HG03066 (cell line): ENCODE results near the gene PLA2G2D.
"Not testable (repeated sequence)": the region's sequence is repeated elsewhere in the genome, so short reads cannot be mapped to it uniquely, and the experiment has no call there.

Experiments used
- ATAC-seq: cut with Tn5 transposase; IDR thresholded peaks from one replicate; pipeline ENCODE4 v1.9.1; 2021; ENCODE audit warnings: low read depth; ENCODE audit not compliant: unreplicated experiment

Gene PLA2G2D

GRCh38 chr1:20143734-20144565 is 24.6 kb upstream of the PLA2G2D start:
- ATAC-seq, result no peak

DNA sequence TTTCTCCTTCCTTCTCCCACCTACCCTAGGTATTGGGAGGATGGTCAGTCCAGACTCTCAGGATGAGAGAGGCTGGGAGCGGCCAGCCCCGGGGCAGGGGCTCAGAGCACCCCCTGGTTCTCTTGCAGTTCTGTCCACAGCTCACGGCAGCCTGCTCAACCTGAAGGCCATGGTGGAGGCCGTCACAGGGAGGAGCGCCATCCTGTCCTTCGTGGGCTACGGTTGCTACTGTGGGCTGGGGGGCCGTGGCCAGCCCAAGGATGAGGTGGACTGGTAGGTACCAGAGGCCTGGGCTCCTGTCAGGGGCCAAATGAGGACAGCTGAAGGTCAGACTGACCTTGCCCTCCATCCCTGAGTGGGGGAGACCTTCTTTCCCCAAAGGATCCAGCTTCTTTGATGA is 24.0 kb upstream of the PLA2G2D start:
- ATAC-seq, result no peak

- ATAC-seq, result no peak
Observed at GRCh38 chr1:20142001-20142710, 22.8 kb upstream of the PLA2G2D start.

GRCh38 chr1:20141466-20141865 is 22.1 kb upstream of the PLA2G2D start:
- ATAC-seq, result no peak

DNA sequence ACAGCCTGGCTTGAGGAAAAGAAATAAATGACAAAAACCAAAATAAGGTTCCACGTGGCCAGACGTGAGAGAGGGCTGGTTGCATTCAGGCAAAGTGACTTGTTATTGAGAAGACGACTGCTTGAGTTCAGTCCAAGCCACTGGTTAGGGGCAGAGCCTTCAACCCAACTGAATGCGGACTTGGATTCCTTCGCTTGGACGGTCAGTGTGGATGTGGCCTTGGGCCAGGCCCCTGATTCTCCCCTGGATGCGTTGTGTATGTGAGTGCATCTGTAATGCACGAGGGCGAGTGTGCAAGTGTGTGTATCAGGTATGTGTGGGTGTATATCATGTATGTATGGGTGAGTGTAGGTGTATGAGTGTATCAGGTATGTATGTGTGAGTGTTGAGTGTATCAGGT is 21.7 kb upstream of the PLA2G2D start:
- no peak for ATAC-seq

DNA sequence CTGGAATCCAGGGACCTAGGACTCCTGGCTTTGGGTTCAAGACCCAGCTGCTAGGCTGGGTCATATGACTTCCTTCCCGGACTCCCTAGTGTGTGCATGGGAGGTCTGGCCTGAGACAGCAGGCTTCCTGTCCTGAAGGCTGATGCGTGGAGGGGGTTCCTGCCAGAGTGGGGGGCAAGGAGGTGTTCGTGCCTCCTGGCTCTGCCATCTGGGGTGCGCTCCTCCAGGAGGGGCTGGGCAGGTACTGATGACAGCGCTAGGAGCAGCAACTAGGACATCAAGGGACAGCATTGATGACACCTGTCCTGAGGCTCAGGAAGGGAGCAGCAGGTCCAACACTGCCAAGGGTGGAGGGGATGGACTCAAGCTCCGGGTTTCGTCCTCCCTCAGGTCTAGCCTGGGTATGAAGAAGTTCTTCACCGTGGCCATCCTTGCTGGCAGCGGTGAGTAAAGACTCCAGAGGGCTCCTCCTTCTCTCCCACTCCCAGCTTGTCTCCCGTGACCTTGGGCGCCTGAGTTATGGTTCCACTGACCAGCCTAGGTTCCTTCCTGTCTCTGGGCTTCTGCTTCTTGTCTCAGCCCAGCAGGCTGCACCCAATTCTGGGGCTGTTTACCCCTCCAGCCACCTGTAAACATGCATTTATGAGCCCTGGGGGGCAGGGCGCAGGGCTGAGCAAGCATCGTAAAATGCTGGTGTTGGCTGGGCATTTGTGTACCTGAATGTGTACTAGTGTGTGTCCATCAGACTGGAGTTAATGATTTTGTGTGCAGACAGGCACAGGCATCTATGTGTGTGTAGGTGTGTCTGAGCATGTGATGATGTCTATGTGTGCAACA is 20.7 kb upstream of the PLA2G2D start:
- ATAC-seq, result no peak

GRCh38 chr1:20138961-20139550 is 19.7 kb upstream of the PLA2G2D start, which contains the start of gene PLA2G2F:
PLA2G2F (plus strand) TSS chr1:20139323; CDS start chr1:20139428, 105 bp downstream.
- ATAC-seq, result no peak

- ATAC-seq, result no peak
Observed at GRCh38 chr1:20138346-20138745, 19.0 kb upstream of the PLA2G2D start.

DNA sequence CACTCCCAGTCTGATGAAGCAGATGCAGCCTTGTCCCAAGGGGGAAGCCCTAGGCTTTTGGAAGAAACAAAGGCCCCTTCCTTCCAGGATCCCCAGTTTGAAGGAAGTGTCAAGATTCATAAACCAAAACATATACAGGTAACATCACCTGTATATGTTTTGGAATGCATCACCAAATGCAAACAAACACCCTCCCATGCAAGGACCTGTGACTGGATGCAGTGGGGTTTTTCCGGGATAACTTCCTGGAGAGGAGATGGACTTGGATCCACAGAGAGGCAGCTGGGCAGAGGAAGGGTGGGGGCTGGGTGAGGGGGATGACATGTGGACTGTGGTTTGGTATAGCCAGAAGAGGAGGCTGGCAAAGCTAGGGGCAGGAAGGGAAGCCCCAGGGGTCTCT is 18.3 kb upstream of the PLA2G2D start:
- ATAC-seq, result no peak

DNA sequence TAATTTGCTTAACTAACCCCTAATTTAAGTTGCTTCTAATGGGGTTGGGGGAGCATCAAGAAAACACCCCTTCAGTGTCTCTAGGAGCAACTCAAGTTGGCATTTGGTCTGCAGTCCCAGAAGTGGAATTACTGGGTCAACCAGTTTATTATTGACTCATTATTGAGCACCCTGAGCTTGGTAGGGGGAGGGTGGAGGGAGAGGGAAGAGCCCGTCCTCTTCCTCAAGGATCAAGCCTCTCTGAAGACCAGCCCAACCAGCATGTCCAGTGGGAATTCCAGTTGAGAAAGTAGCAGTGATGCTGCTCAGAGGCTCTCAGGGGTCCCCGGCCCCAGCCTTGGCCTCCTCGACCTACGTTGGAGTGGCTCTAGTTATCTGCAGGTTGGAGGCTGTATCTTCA is 17.7 kb upstream of the PLA2G2D start:
- no peak for ATAC-seq

DNA sequence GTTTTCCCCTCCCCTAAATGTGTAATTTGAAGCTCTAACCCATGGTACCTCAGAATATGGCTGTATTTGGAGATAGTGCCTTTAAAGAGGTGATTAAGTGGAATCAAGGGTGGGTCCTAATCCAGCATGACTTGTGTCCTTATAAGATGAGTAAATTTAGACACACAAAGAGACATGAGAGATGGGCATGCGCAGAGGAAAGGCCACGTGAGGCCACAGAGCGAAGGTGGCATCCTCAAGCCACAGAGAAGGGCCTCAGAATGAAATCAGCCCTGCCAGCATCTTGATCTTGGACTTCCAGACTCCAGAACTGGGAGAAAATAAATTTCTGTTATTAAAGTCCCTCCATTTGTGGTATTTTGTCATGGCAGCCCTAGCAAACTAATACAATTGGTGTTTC is 16.9 kb upstream of the PLA2G2D start:
- ATAC-seq, result no peak

DNA sequence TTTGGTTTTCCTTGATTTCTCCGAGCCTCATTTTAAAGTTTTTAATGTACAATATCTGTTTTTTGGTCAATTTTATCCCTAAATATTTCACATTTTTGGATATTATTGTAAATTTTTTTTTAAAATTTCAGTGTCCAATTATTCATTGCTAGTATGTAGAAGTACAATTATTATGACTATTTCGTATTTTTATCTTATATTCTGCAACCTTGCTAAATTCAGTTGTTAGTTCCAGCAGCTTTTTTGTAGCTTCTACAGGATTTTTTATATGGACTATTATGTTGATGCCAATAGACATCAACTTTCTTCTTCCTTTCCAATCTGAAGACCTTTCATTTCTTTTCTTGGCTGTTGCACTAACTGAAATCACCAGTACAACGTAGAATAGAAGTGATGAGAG is 15.7 kb upstream of the PLA2G2D start:
- no peak for ATAC-seq

DNA sequence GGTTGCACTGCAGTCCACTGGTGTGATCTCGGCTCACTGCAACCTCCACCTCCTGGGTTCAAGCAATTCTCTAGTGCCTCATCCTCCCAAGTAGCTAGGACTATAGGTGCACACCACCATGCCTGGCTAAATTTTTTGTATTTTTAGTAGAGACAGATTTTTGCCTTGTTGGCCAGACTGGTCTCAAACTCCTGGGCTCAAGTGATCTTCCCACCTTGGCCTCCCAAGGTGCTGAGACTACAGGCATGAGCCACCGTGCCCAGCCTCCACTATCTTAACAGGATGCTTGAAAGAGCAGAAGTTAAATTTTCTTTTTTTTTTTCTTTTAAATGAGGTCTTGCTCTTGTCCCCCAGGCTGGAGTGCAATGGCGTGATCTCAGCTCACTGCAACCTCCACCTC is 11.2 kb upstream of the PLA2G2D start:
- ATAC-seq, result not testable (repeated sequence)

GRCh38 chr1:20126806-20127440 is 7.6 kb upstream of the PLA2G2D start:
- ATAC-seq, result no peak

DNA sequence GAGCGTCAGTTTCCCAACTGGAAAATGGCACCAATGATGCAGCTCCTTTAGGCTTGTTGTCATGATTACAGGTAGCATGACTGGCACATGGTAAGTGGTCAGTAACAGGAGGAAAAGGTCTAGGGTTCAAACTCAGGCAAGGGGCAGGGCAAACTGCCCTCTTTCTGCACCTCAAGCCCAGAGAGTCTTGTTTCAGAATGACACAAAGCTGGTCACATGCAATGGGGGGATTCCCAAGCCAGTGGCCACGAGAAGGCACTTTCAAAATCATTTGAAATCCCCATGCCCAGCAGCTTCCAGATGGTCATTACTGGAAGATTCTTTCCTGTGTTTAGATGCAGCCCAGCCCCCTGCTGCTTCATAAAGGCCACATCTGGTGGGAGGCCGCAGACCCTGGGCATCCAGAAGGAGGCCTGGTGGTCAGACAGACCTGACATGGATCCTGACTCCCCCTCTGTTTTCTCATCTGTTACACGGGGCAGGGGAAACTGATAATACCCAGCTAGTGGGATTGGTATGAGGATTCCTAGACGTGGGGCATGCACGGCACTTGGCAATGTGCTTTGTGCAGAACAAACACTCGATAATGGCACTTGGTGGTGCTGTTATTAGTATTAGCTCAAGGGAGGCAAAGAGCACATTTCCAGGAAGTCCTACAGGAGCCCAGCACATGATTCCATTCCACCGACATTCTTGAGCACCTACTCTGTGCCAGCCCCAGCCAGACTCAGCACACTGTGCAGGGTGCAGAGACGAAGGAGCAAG is 6.9 kb upstream of the PLA2G2D start:
- no peak for ATAC-seq

DNA sequence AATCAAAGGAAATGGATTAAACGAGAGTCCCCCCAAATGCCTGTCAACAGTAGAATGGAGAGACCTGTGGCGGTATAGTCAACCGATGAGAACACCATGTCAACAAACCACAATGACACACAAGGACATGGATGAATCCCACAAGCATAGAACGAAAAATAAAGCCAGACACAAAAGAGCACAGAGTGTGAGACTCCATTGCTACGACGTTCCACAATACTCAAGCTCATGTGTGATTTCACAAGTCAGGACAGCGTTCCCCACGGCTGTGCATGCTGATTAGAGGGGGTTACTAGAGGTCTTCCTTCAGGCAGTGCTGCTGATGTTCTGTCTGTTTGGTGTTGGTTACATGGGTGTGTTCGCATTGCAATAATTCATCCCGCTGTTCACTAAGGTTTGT is 5.8 kb upstream of the PLA2G2D start:
- ATAC-seq, result no peak

DNA sequence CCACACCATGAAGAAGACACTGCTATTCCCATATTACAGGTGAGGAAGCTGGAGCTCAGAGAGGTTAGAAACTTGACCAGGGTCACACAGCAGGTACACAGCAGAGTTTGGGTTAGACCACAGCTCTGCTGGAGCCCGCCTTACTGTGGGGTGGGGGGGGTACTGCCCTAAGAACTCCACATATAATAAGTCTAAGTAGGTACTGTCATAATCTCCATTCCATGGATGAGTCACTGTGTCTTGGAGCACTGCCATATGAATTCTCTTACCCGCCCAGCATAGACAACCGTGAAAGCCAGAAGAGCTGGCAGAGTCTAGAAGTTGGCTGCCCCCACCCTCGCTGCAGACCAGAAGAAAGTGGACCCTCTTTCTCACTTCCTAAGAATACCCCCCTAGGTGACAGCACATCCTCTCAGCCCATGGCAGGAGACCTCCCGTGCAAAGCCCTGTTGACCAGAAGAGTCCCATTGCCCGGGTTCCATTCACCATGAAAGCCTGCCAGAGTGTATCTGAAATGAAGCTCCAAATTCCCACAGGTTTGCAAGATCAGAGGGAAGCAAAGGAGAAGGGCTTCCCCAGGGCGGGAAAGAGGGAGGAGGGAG is 5.2 kb upstream of the PLA2G2D start:
- ATAC-seq, result no peak

DNA sequence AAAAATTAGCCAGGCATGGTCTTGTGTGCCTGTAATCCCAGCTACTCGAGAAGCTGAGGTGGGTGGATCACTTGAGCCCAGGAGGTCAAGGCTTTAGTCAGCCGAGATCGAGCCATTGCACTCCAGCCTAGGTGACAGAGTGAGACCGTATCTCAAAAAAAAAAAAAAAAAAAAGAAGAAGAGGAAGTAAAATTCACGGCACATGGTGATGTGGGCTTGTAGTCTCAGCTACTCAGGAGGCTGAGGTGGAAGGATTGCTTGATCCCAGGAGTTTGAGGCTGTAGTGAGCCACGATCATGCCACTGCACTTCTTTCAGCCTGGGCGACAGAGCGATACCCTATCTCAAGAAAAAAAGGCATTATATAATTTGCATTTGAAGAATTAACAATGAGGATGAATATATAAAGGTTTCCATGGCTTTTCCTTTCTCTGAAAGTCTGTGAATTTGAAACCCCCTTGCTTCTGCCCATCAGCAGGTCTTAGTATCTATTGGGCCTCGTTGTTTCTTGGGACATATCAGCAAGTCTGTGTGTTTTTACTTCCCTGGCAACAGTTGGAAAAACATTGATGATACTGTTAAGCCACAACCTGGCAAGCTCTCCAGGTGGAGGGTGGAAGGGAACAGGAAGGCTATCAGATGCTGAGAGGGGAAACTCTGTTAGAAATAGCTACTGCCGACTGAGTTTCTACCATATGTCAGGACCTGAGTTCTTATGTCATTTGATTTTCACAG is 4.6 kb upstream of the PLA2G2D start:
- ATAC-seq, result no peak
